ENCODE data around the gene HTRA3.

The HTRA3 gene

GRCh38 chr4:8266508-8266907 lies 3.0 kb upstream of the HTRA3 start:
- Mint-ChIP-seq H3K4me3 (no peak overlapping the region), H3K36me3 (no peaks in the 10 kb centered on the region), H3K9me3 (ENCODE audit: low read depth) (no peaks in the 10 kb centered on the region), H3K27ac (no peak overlapping the region), H3K4me1 (ENCODE audit: low read depth) (peaks cover 2% of the 10 kb centered on the region), H3K27me3 (peaks cover 11% of the 10 kb centered on the region)

DNA sequence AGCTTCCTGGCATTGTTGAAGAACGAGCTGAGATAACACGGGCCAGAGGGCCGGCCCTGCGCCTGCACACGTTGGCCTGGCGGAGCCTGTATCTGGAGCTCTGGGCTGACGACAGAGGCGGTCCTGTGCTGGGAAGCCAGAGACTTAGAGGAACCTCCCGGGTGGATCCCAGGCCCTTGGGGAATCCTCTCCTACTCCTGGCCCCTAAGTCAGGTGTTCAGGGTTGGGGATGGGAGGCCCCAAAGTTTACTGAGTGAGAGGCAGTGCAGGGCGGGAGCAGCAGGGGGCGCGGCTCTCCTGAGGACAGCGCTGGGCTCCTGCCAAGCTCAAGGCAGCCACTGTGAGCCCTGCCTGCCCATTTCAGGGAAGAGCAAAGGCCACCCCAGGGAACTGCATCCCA lies 2.5 kb upstream of the HTRA3 start:
- Mint-ChIP-seq H3K4me1 (ENCODE audit: low read depth) (peaks cover 2% of the 10 kb centered on the region), H3K27ac (no peak overlapping the region), H3K4me3 (no peak overlapping the region), H3K27me3 (peaks cover 12% of the 10 kb centered on the region), H3K36me3 (no peaks in the 10 kb centered on the region), H3K9me3 (ENCODE audit: low read depth) (no peaks in the 10 kb centered on the region)

DNA sequence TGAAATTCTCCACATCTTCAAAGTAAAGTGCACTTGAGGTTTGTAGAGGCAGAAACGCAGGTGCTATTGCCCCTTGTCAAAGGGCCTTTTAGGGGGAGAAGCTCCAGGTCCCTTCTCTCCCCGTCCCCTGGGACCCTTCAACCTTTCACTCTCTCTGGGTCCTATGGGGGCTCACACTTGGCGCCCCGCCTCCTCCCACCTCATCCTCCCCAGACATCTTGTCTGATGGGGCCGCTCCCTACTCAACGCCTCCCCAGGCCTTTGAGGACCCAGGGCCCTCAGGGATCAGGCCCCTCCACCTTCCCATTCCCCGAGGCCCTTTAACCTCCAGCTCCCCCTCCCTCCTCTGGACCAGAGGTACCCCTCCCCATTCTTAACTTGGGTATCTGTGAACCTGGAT lies 1.3 kb upstream of the HTRA3 start:
- Mint-ChIP-seq H3K27ac (no peak overlapping the region), H3K4me3 (no peak overlapping the region), H3K36me3 (no peaks in the 10 kb centered on the region), H3K27me3 (peaks cover 14% of the 10 kb centered on the region), H3K9me3 (ENCODE audit: low read depth) (no peaks in the 10 kb centered on the region), H3K4me1 (ENCODE audit: low read depth) (peaks cover 2% of the 10 kb centered on the region)

DNA sequence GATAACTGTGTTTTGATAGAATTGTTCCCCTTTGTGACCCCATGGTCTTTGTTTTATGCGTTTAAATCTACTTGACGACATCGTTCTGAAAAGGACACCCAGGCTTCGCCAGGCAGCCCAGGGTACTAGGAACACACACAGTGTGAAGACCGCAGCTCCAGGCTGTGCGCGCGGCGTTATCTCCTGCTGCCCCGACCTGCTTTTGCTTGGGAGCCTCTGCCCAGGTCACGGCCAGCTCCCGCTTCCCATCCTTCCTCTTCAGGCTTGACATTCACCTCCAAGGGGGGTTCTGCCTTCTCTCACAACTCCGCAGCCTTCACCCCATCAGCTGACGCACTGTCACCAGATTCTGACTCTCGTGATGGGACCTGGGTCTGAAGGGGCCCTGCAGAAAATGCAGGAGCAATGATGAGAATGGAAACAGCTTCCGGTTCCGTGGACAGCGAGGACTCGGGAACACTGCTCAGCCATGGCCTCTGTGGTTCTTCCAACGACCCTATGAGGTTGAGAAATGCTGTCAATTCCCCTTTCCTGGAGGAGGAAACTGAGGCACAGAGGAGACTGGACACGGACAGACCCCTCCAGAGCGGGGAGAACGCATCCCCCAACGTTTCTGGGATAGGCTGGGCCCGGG lies 536 bp upstream of the HTRA3 start:
- no peak overlapping the region for H3K4me3 Mint-ChIP-seq
- H3K4me1 Mint-ChIP-seq (ENCODE audit: low read depth), result peaks cover 2% of the 10 kb centered on the region
- H3K27ac Mint-ChIP-seq, result no peak overlapping the region
- H3K36me3 Mint-ChIP-seq, result no peaks in the 10 kb centered on the region
- H3K27me3 Mint-ChIP-seq, result peaks cover 11% of the 10 kb centered on the region
- no peaks in the 10 kb centered on the region for H3K9me3 Mint-ChIP-seq (ENCODE audit: low read depth)

GRCh38 chr4:8270418-8270771 lies 841 bp downstream of the HTRA3 start:
- peaks cover 11% of the 10 kb centered on the region for H3K27me3 Mint-ChIP-seq
- no peaks in the 10 kb centered on the region for H3K9me3 Mint-ChIP-seq (ENCODE audit: low read depth)
- H3K4me1 Mint-ChIP-seq (ENCODE audit: low read depth), result peaks cover 2% of the 10 kb centered on the region
- no peaks in the 10 kb centered on the region for H3K36me3 Mint-ChIP-seq
- no peak overlapping the region for H3K27ac Mint-ChIP-seq
- no peak overlapping the region for H3K4me3 Mint-ChIP-seq

DNA sequence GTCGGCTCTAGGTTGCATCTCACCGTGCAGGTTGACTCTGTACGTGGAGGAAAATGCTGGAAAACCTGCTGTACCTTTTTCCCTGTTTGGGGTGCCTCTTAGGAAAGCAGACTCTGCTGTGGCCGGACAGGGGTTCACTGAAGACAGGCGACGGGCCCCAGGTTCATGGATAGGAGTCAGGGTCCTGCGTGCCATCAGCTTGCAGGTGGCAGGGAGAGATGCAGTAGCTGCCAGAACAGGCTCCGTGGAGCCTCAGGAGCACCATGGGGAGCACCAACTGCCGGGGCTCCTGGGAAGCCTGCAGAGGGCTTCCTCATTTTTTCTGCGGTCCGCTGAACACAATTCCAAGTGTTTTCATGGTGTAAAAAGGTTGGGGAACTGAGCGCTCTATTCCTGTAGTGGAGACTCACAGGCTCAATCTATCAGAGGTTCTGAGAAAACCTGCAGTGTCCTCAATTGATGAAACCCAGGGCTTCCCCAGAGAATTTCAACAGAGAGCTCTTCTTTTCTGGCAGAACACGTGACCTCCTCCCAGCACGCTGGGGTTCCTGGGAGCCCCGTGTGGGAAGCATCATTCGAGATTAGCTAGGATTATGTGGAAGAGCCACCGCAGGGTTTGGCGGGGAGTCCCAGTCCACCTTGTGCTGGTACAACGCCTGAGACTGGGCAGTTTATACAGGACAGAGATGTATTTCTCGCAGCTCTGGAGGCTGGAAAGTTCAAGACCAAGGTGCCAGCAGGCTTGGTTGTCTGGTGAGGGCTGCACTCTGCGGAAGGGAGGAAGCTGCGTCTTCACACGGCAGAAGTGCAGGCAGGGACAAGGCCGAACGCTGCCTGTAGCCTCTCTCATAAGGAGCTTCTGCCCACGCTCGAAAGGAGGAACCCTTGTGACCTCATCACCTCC lies 1.6 kb downstream of the HTRA3 start:
- H3K27me3 Mint-ChIP-seq, result peaks cover 11% of the 10 kb centered on the region
- peaks cover 2% of the 10 kb centered on the region for H3K4me1 Mint-ChIP-seq (ENCODE audit: low read depth)
- no peak overlapping the region for H3K27ac Mint-ChIP-seq
- no peaks in the 10 kb centered on the region for H3K9me3 Mint-ChIP-seq (ENCODE audit: low read depth)
- H3K36me3 Mint-ChIP-seq, result no peaks in the 10 kb centered on the region
- H3K4me3 Mint-ChIP-seq, result no peak overlapping the region

GRCh38 chr4:8271821-8272220 lies 2.3 kb downstream of the HTRA3 start:
- Mint-ChIP-seq H3K27me3 (peaks cover 11% of the 10 kb centered on the region), H3K36me3 (no peaks in the 10 kb centered on the region)

DNA sequence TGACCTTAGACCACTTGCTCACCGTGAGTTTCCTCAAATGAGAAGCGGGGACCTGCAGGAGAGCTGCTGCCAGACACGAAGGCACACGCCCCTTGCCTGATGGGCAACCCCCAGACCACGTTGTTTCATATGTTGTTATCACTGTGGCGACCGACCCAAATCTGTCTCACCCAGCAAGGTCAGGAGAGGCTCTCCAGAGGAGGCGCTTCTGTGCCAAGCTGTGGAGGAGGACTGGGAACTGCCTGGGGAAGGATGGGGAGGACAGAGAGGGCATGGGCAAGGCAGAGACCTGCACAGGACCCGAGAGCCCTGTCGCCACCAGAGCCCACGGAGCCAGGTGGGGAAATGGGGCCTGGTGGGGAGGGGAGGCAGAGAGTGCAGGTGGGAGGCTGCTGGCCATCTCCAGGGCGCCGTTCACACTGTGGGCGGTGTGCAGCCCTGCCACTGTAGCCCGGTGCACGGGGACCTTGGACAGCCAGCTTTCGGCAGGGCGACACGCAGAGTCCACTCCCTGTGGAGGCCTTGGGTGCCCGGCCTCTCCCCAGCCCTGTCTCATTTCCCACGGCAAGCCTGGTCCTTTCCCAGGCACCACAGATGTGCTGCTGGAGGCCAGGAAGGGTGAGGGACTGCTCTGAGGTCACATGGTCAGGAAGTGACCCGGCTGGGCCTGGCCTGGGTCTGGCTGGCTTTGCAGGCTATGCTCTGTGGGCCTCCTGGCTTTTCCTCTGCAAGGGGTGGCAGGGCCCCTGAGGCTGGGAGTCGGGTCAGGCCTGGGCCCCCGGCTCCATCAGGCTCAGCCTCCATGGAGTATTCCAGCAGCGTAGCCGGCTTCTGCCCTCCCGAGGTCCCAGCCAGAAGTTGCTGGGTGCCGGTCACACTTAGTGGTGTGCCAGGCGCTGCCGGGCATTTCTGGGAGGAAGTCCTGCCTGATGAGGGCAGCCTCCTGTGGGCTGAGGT lies 3.2 kb downstream of the HTRA3 start:
- Mint-ChIP-seq H3K4me1 (ENCODE audit: low read depth) (peaks cover 2% of the 10 kb centered on the region), H3K27me3 (peaks cover 11% of the 10 kb centered on the region), H3K27ac (no peak overlapping the region), H3K36me3 (no peaks in the 10 kb centered on the region), H3K4me3 (no peak overlapping the region), H3K9me3 (ENCODE audit: low read depth) (no peaks in the 10 kb centered on the region)

More at GRCh38 chr4:8271821-8272220, 2.3 kb downstream of the HTRA3 start:
- H3K4me3 Mint-ChIP-seq, result no peak overlapping the region
- H3K27ac Mint-ChIP-seq, result no peak overlapping the region
- H3K4me1 Mint-ChIP-seq (ENCODE audit: low read depth), result peaks cover 2% of the 10 kb centered on the region
- H3K9me3 Mint-ChIP-seq (ENCODE audit: low read depth), result no peaks in the 10 kb centered on the region

- no peaks in the 10 kb centered on the region for H3K36me3 Mint-ChIP-seq
- H3K4me3 Mint-ChIP-seq, result no peak overlapping the region
- H3K4me1 Mint-ChIP-seq (ENCODE audit: low read depth), result peaks cover 2% of the 10 kb centered on the region
- no peaks in the 10 kb centered on the region for H3K9me3 Mint-ChIP-seq (ENCODE audit: low read depth)
- H3K27me3 Mint-ChIP-seq, result peaks cover 11% of the 10 kb centered on the region
- H3K27ac Mint-ChIP-seq, result no peak overlapping the region
Observed at GRCh38 chr4:8273450-8273849, 3.9 kb downstream of the HTRA3 start.

DNA sequence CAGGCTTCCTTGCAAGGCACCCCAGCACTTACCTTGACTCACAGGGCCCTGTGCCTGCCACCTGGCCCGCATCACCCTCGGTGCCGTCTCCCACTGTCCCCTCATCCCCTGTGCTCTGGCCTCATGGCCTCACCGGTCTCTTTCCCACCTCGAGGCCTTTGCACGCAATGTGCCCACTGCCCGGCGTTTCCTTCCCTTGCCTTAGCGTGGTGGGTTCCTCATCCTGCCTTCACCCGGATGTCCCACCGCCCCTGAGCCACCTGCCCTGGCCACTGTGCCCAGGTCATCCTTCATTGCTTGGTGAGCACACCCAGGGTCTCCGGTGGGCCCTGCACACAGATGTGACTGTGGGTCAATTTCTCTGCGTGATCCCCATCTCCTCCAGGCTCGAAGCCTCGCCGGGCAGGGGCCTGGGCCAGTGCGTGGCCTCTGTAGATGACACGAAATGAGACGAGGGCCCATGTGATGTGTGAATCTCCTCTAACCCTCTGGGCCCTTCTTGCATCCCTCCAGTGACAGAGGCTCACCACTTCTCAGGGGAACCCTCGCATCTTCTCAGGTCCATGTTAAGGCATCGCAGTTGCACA lies 4.6 kb downstream of the HTRA3 start:
- Mint-ChIP-seq H3K4me1 (ENCODE audit: low read depth) (peaks cover 2% of the 10 kb centered on the region), H3K27ac (no peak overlapping the region), H3K4me3 (no peak overlapping the region), H3K9me3 (ENCODE audit: low read depth) (no peaks in the 10 kb centered on the region), H3K36me3 (no peaks in the 10 kb centered on the region), H3K27me3 (peaks cover 7% of the 10 kb centered on the region)

DNA sequence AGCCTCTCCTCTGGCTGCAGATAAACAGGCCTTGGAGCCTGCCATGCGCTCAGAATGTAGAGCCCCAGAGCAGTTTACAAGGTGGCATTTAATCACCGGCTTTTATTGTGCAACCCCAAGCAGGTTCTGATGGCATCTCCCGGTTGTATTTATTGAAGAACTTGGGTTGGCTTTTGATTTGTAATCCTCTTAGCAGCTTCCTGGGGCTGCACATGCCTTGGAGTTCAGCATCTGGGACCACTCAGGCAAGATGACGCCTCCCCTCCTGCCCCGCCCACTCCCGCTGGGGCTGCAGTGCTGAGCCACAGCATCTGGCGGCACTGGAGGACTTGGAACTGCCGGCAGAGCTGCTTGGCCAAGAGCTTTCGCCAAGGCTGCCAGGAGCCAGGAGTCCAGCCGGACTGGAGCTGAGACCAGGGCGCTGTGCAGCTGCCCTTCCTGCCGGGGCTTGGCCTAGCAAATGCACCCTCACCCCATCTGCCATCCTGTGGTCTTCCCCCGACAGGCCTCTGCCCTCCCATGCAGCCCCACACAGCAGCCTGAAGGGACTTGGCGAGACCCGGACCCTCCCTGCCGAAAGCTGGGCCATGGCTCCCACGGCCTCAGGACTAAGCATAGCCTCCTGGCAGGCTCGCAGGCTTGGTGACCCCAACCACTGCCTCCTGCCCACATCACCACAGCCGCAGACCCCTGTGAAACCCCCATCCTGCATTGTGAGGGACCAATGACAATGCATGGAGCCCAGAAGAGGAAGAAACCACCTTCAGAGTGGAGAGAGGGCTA lies 5.4 kb downstream of the HTRA3 start:
- Mint-ChIP-seq H3K27ac (no peak overlapping the region), H3K9me3 (ENCODE audit: low read depth) (no peaks in the 10 kb centered on the region), H3K27me3 (peaks cover 7% of the 10 kb centered on the region), H3K4me3 (no peak overlapping the region), H3K4me1 (ENCODE audit: low read depth) (peaks cover 1% of the 10 kb centered on the region), H3K36me3 (no peaks in the 10 kb centered on the region)

- Mint-ChIP-seq H3K4me3 (no peak overlapping the region), H3K9me3 (ENCODE audit: low read depth) (no peaks in the 10 kb centered on the region), H3K27me3 (peaks cover 7% of the 10 kb centered on the region), H3K36me3 (no peaks in the 10 kb centered on the region), H3K27ac (no peak overlapping the region), H3K4me1 (ENCODE audit: low read depth) (peaks cover 1% of the 10 kb centered on the region)
Observed at GRCh38 chr4:8275548-8275910, 6.0 kb downstream of the HTRA3 start.

DNA sequence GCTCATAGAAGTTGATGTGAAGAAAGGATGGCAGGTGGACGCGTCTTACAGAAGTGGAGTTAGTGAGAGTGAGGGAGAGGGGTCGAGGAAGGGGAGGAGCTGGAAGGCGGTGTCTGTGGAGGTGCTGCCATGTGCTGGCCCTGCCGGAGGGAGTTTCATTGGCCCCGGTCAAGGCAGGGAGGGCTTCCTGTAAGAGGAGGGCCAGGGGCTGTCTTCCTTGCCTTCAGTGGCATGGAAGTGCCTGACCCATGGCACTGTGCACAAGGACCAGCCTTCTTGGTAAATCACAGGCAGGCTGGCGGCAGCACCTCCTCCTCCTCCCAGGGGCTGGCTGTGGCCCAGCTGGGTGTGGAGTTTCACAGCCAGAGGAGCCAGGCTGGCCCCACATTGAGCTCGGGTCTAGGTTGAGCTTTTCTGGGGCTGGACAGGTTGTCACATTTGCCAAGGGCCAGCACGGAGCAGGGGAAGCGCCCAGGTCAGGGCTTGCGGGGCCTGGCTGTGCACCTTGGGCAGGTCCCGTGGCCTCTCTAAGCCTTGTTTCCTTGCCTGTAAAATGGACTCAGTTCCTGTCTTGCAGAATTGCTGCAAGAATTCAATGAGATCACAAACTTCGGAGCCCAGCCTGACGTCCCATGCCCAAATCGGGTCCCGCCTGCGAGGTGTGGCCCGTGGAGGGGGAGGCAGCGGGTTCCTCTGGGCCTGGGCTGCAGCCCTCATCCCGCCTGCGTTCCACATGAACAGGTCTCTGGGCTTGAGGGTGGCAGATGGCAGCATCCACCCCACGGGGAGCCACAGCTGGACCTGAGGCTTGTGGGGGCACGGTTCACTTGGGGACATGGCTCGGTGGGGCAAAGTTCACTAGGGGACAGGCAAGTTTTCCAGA lies 7.0 kb downstream of the HTRA3 start:
- Mint-ChIP-seq H3K27ac (no peak overlapping the region), H3K36me3 (no peaks in the 10 kb centered on the region), H3K9me3 (ENCODE audit: low read depth) (no peaks in the 10 kb centered on the region), H3K27me3 (peaks cover 3% of the 10 kb centered on the region), H3K4me1 (ENCODE audit: low read depth) (peaks cover 1% of the 10 kb centered on the region), H3K4me3 (no peak overlapping the region)
